ENCODE data around the gene CREM.

Gene CREM

DNA sequence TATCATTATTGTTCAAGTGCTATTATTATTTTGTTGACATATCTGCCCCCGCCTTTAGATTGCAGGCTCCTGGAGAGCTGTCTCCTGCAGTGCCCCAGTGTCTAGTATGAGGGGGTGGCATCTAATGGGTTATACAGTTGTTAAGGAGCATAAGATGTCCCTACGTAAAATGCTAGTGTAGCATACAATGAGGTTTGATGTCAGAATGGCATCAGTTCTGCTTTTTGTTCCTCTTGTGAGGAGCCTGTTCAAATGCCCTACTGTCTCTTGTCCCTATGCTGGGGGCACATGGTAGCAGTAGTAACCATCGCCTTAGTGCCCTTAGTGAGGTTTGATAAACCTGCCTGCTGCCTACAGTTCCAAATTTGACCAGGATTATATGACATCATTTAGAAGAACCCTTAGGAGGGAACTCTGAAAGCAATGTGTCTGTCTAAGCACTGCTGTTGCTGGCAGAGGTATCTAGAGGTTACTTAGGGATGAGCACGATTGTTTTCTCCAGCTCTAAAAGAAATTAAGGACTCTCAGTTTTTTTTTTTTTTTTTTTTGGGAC is 9.7 kb downstream of the CREM start:
- DNase-seq: peak; percentile 65 to 70

DNA sequence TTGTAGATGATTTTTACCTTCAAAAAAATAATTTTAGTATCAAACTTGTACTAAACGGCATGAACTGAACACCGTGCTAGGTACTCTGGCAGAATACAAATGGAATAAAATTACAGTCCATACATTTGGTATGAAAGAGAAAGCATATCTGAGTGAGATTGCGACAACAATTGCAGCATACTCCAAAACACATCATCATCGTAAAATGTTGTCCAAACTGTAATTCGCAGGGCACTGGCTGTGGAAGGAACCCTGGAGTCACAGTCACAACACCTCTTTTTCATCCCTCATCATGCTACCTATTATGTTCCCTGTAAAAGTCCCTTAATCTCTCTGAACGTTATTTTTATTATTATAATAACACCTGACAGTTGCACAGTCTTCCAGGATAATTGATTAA is 13.5 kb downstream of the CREM start:
- no peak for DNase-seq

DNA sequence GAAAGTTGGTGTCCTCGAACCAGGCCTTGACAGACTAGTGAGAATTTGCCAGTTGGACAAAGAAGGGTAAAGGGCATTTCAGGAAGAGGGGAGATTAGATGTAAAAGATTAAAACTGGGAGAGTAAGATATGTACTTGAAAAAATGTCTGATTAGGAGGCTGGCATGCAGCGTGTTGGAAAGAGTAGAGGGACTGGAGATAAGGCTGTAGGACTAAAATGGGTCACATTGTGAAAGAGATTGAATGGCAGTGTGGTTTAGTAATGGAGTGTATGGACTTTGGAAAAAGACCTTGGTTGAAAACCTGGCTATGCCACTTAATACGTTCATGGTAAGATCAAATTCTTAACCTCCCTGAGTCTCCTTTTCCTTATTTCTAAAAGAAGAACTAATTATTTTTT is 14.1 kb downstream of the CREM start:
- no peak for DNase-seq

DNA sequence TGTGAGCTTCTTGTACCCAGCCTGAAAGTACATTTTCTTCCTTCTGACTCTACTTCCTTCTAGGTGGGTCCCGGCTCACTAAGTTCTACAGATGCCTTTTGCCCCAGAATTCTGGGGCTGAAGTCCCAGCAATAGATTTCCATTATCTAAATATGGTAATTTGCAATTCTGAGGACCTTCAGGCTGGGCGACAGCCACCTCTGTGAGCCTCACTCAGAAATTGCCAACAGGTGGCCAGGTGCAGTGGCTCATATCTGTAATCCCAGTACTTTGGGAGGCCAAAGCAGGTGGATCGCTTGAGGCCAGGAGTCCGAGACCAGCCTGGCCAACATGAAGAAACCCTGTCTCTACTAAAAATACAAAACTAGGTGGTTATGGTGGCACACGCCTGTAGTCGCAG is 23.7 kb downstream of the CREM start:
- DNase-seq: no peak

DNA sequence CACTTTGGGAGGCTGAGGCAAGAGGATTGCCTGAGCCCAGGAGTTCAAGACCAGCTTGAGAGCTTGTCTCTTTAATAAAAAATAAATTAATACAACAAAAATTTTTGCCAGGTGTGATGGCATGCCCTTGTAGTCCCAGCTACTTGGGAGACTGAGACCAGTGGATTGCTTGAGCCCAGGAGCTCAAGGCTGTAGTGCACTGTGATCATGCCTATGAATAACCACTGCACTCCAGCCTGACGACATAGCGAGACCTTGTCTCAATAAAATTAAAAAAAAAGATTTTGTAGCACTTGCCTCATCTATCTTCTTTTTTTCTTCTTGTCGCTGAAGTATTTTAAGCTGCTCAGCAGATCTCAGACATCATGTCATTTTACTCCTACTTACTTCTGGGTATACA is 26.3 kb downstream of the CREM start:
- DNase-seq: no peak

DNA sequence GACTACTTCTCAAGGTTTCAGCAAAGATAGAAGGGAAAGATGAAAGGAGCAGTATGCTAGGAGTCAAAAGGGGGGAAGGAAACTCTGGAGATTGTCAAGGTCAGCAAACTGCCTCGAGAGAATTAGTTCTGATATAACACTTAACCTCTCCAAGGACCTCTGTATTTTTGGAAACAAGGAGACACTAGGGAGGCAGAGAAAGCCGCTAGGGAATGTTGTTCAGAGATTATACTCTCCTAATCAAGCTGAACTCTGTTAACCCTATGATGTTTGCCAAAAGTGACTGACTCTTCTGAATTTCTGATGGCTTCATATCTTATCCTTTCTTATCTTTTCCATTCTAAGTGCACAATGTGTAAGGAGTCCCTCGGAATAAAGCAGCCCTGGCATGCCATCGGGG is 27.1 kb downstream of the CREM start:
- no peak for DNase-seq

DNA sequence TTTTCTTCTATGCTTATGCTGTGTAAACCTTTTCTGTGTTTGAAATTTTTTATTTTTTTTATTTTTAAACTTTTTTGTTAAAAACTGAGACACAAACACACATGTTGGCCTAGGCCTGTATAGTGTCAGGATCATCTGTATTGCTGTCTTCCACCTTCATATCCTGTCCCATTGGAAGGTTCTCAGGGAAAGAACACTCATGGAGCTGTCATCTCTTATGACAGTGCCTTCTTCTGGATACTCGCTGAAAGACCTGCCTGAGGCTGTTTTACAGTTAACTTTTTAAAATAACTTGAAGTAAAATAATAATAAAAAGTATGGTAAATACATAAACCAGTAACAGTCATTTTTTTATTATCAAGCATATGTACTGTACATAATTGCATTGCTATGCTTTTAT is 34.1 kb downstream of the CREM start:
- no peak for DNase-seq

DNA sequence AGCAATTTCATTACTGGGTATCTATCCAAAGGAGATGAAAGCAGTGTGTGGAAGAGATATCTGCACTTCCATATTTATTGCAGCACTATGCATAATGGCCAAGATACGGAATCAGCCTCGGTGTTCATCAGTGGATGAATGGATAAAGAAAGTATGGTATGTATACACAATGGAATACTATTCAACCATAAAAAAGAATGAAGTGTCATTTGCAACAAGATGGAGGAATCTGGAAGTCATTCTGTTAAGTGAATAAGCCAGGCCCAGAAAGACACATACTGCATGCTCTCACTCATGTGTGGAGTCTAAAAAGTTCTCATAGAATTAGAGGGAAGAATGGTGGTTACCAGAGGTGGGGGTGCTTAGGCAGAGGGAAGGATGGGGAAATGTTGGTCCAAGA is 35.3 kb downstream of the CREM start:
- no peak for DNase-seq

DNA sequence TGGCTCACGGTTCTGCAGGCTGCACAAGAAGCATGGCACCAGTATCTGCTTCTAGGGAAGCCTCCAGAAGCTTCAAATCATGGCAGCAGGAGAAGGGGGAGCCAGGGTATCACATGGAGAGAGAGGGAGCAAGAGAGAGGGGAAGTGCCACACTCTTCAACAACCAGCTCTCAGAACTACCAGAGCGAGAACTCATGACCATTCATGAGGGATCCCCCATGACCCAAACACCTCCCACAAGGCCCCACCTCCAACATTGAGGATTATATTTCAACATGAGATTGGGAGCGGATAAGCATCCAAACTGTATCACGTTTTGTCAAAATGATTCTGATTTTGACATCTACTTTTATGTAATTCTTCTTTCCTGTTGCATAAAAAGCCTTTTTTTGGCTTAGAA is 38.5 kb downstream of the CREM start:
- no peak for DNase-seq

DNA sequence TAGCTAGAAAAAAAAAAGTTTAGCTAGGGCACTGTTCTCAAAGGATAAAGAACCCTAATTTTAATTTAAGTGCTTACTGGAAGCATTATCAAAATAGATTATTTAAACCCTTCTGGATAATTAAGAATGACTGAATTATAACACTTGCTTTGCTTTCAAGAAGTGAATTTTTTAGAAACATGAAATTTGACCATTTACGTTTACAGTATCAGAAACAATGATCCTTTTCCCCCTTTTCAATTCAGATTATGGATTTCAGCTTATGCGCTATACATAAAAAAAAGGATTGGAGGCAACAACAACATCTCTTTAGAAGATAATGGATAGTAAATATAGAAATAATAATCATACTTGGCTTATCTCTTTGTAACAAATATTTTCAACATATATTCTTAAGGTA is 39.2 kb downstream of the CREM start:
- no peak for DNase-seq

DNA sequence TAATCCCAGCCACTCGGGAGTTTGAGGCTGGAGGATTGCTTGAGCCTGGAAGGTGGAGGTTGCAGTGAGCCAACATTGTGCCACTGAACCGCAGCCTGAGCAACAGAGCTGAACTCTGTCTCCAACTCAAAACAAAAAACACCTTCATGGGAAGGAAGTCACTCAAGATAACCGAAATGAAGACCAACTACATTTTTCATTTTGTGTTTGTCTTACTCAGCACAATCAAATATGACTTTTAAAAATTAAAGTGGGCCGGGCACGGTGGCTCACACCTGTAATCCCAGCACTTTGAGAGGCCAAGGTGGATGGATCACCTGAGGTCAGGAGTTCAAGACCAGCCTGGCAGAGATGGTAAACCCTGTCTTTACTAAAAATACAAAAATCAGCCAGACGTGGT is 40.0 kb downstream of the CREM start:
- DNase-seq: no peak

DNA sequence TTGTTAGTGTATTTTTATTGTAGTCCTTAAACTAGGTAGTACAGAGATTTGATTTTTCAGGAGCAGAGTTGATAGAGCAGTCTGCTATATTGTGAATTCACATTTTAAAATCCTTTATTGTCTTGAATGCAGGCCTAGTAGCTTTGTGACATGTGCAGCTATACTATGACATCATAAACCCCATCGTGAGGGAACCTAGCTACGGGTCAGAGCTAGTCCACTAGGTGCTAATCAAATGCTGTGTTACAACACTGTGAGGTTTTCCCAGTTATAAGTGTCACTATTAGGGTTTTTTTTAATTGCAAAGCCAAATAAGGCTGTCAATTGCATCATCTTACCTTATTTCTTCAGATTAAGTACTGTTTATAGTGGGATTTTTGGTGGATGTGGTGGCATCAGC is 40.7 kb downstream of the CREM start:
- DNase-seq: no peak

DNA sequence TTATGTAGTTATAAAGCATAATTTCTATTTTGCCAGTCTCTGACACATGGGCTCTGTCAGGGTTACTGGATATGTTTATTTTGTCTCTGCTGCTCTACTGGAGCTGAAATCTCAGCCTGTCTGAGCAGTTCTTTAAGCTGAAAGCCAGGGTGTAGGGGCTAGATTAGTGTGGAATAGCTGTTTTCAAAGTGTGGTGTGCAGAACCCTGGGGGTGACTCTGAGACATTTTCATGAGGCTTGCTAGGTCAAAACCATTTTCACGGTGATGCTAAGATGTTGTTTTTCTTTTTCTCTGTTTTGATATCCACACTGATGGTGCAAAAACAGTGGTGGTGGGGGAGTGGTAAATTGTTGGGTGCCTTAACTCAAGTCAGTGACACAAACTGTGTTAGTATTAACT is 45.5 kb downstream of the CREM start:
- DNase-seq: no peak

DNA sequence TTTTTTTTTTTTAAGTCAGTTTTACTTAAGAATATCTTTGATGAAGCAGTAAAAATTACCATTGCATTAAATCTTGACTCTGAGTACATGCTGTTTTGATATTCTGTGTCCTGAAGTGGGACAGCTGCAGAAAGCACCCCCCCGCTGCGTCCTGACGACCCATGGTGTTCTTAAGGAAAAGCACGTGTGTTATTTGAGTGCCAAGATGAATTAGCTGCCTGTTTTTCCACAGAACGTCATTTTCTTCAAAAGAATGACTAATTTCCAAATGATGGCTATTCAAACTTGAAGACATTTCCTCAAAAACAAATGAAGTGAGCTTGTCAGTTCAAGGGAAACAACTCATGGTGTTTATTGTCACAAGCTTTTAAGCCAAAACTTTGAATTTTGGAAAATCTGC is 45.9 kb downstream of the CREM start:
- DNase-seq: no peak

DNA sequence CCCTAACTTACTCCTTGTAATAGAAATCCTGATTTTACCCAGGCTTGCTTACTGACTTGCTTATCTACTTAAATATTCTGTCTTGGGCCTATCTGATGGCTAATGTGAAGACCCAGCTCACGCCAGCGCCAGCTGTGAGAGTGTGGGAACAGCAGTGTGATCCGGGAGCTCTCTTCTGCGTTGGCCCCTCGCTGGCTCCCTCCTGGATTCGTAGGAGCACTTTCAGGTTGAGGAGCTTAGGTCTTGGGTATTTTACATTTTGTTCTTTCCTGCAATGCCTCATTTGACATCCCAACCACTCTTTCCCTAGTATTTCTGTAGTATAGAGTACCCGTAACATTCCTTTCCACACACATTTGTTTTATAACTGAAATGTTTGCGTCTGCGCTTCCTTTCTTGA is 51.7 kb downstream of the CREM start:
- DNase-seq: no peak

DNA sequence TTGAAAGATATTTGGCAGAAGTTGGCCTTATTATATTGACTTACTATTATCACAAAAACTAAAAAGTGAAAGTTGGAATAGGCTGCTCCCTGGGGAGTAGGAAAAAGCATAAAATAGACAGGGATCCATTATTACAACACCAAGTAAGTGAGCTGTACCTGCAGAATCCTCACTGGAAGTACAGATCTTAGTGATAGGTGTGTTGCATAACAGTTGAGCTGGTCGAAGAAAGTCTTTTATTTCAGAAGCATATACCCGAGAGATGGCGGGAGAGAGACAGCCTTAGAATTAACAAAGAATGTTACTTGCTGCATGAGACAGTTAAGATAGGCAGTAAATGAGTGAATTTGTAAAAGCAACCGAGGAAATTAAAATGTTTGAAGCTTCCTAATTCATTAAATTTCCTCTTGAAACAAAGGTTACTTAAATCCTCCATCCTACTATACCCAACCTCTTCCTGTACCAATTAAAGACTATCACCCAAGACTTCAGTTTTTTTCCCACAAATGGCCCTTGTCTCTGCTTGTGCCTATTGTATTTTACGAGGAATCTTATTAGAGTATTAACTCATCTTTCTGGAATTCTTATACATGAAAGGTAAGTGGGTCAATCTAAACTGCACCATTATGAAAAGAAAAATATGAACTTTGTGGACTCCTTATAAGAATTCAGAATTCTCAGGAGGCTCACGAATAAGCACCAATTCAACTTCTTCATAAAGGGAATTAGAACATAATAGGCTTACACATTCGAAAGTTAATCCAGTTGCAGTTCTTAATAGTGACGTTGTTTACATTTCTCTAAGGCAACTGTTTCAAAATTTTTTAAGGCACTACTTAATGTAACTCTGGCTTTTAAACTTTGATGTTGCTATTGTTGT is 56.2 kb downstream of the CREM start:
- DNase-seq: no peak

DNA sequence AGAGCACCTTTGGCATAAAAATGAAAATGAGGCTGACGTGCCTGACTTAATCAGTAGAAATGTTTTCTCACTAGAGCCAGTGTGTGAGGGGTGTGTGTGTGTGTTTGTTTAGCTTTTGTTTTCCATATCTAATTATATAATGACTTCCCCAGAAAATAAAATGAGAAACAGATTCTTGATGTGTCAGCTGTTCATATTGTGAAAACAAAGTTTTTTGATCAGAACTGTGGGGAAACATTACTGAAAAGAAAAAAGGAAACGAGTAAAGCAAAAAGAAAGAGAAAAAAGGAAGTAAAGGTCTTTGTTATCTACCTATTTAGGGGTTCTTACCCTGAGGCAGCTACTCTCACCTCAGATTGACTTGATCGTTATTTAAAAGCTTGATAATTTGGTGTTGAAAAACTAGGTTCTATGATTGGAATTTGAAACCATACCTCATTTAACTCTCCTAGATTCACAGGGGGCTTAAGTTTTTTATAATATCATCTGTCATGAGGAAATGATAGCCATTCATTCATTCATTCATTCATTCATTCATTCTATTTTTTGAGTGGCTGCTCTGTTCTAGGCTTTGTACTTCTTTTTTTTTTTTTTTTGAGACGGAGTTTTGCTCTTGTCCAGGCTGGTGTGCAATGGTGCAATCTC is 58.0 kb downstream of the CREM start:
- DNase-seq: no peak

DNA sequence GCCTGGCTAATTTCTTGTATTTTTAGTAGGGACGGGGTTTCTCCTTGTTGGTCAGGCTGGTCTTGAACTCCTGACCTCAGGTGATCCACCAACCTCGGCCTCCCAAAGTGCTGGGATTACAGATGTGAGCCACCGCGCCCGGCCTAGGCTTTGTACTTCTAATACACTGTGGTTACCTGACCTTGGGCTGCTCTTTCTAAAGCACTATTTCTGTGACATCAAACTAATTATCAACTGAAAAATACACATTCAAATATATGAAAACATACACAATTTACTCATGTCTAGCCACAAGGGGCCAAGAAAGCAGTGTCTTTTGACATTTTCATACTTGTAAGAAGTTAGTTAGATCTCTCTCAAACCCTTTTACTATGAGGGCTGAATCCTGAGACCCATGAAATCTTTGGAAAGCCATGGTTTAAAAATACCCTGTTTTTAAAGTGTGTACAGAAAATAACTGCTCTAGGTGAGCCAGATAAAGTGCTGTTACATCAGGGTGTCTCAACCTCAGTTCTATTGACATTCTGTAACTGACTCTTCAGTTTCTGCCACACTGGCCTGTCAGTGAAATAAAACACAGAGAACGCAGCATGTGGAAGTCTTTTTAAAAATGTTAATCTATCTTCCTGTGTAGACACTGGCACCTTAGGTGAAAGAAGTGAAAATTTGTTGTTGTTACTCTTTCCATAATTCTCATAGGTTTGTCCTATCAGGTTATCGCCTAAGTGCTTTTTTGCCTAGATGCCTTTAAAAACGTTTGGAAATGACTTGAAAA is 58.8 kb downstream of the CREM start:
- DNase-seq: no peak

DNA sequence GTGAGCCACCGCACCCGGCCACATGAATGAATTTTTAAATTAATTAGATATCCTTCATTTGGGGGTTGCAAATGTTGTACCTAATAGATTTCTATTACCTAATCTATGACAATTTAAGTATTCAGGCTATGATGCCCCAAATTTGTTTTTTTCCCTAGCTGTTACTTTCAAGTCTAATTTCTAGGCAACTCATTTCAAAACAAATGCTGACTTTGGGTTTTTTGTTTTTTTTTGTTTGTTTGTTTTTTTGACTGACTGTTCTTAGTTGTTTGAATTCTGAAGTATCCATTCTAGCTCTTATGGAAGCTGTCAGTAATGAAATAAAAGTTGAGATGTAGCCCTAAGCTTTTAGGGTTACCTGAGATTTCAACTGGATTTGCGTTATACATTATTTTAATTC is 62.3 kb downstream of the CREM start:
- no peak for DNase-seq

DNA sequence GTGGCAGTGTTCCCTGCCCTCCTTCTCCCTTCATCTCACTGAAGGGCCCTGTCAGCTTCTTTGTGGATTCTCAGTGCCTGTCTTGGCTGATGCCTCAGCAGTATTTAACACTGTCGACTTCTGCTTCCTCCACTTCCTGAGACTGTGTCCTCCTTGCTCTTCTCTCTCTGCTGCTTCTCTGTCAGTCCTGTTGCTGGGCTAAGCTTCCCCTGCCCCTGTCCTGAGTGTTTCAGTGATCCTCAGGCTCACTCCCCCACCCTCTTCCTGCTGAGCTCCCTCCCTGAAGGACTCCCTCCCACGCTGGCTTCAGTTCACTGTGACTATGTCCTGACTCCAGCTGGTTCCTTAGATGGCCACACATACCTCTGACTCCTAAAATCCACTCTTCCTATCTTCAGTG is 64.9 kb downstream of the CREM start:
- peak; percentile 96 to 98 for DNase-seq

DNA sequence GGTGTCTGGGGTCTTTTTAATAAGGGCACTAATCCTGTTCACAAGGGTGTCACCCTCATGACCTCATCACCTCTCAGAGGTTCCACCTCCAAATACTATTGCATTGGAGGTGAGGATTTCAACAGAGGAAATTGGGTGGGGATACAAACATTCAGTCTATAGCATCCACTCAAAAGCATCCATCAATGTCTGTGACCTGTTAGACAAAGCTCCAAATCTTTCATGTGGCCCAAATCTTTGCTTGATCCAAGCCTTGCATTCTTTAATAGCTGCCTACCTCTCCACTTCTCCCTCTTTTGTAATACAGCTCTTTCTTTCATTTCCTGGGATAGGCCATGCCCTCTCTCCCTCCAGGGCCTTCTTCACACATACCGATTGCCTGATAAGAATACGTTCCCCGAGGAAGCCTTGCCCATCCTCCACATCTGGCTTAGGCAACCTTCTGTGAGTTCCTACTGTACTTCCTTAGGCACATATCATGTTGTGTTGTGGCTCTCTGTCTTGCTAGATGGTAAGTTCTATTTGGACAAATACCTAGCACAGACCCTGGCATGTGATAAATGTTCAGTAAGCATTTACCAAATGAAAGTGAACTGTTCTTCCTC is 66.1 kb downstream of the CREM start:
- DNase-seq: no peak

DNA sequence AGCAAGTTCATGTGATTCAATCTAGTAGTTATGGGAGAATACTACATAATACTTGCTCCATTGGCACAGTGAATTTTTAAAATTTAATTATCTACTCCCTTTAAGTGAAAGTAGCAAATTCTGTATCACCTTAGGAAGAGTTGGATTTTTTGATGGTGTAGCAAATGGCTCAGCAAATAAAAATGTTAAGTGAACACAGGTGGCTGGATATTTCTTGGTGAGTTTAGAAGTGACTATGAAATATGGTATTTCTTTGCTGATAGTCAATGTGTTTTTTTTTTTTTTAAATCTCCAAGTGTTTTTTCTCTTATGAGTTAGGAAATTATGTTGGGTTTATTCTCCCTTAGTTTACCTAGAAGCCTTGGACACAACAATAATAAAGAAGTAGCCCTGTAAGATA is 67.8 kb downstream of the CREM start:
- no peak for DNase-seq

DNA sequence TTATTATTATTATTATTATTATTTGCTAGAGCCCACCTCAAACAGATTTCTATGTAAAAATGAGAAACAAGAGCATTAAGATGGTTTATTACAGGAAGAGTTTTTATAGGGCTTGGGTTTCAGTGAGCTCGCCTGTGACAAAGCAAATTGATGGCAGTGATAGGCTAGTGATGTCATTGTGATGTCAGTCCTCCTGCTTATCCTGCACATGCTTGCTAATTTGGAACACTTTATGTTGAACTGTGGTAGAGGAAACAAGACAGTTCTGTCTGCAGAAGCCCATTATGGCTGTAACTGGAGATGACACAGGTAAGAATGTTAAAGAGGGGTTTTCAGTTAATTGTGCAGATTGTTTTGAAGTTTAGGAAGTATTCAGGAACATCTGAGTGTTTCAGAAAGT is 68.3 kb downstream of the CREM start:
- no peak for DNase-seq
